ENCODE results near the gene SLC35F3.

SLC35F3 gene

GRCh38 chr1:234240680-234241079 is 336.2 kb downstream of the SLC35F3 start:
- no peak for TF ChIP-seq SIN3A (IDR thresholded peaks at IDR 0.05; ENCODE audit: borderline replicate concordance, insufficient read depth, low read length)
- no peak for TF ChIP-seq POLR2AphosphoS5 (IDR thresholded peaks at IDR 0.05; ENCODE audit: low read depth, low read length)
- TF ChIP-seq FOXP2 (optimal IDR thresholded peaks at IDR 0.05; ENCODE audit: borderline replicate concordance, extremely low read depth, extremely low read length, insufficient read depth) = no peak
- no peak for TF ChIP-seq TAF1 (IDR thresholded peaks at IDR 0.05; ENCODE audit: borderline replicate concordance, insufficient read depth, low read length)
- TF ChIP-seq REST (IDR thresholded peaks at IDR 0.05; ENCODE audit: insufficient read depth in 1 of 2, low read depth in 2 of 2, low read length in 2 of 2) = no peak

DNA sequence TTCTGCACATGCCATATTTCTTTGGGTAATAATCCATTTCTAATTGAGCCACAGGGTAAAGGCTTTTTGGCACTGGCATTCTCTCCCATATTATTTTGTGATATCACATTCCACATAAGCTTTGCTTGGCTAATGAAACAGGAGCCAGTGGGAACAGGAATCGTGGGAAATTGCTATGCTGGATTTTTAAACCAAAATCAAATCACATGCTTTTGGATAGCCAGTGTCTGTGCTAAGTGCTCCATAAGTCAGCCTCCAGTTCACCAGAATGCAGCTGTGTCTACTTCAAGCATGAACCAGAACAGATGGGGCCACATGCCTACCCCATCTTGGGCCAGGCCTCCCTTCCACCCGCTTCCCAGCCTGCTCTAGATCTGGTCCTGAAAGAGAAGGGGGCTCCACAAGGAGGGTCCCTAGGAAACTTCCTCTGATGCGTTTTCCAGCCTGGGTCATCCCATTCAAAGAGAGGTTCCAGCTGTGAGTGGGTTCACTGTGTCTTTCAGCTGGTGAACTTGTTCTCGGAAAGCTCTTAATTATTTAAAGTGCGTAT is 337.5 kb downstream of the SLC35F3 start:
- no peak for TF ChIP-seq REST (IDR thresholded peaks at IDR 0.05; ENCODE audit: insufficient read depth in 1 of 2, low read depth in 2 of 2, low read length in 2 of 2)
- no peak for TF ChIP-seq SIN3A (IDR thresholded peaks at IDR 0.05; ENCODE audit: borderline replicate concordance, insufficient read depth, low read length)
- no peak for TF ChIP-seq TAF1 (IDR thresholded peaks at IDR 0.05; ENCODE audit: borderline replicate concordance, insufficient read depth, low read length)
- TF ChIP-seq FOXP2 (optimal IDR thresholded peaks at IDR 0.05; ENCODE audit: borderline replicate concordance, extremely low read depth, extremely low read length, insufficient read depth) = no peak
- no peak for TF ChIP-seq POLR2AphosphoS5 (IDR thresholded peaks at IDR 0.05; ENCODE audit: low read depth, low read length)

- TF ChIP-seq REST (IDR thresholded peaks at IDR 0.05; ENCODE audit: insufficient read depth in 1 of 2, low read depth in 2 of 2, low read length in 2 of 2) (no peak), TAF1 (IDR thresholded peaks at IDR 0.05; ENCODE audit: borderline replicate concordance, insufficient read depth, low read length) (no peak), SIN3A (IDR thresholded peaks at IDR 0.05; ENCODE audit: borderline replicate concordance, insufficient read depth, low read length) (no peak), FOXP2 (optimal IDR thresholded peaks at IDR 0.05; ENCODE audit: borderline replicate concordance, extremely low read depth, extremely low read length, insufficient read depth) (no peak), POLR2AphosphoS5 (IDR thresholded peaks at IDR 0.05; ENCODE audit: low read depth, low read length) (no peak)
Observed at GRCh38 chr1:234243521-234244260, 339.2 kb downstream of the SLC35F3 start.

DNA sequence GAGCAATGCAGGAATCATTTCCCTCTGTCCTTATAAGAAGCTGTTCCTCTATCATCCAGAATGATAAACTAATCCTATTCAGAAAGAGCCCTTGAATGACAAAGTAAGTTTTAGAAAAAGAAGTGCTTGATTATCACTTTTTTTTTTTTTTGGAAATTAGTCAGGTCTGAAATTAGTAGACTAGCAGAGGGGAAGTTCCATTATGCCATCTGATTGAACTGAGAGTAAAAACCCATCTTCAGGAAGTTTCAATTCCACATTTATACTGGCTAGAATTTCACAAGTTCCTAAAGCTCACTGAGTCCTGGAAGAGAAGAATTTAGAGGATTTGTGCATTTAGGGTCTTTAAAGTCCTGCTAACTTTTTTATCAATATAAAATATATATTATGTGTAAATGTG is 340.0 kb downstream of the SLC35F3 start:
- no peak for TF ChIP-seq POLR2AphosphoS5 (IDR thresholded peaks at IDR 0.05; ENCODE audit: low read depth, low read length)
- TF ChIP-seq TAF1 (IDR thresholded peaks at IDR 0.05; ENCODE audit: borderline replicate concordance, insufficient read depth, low read length) = no peak
- no peak for TF ChIP-seq FOXP2 (optimal IDR thresholded peaks at IDR 0.05; ENCODE audit: borderline replicate concordance, extremely low read depth, extremely low read length, insufficient read depth)

DNA sequence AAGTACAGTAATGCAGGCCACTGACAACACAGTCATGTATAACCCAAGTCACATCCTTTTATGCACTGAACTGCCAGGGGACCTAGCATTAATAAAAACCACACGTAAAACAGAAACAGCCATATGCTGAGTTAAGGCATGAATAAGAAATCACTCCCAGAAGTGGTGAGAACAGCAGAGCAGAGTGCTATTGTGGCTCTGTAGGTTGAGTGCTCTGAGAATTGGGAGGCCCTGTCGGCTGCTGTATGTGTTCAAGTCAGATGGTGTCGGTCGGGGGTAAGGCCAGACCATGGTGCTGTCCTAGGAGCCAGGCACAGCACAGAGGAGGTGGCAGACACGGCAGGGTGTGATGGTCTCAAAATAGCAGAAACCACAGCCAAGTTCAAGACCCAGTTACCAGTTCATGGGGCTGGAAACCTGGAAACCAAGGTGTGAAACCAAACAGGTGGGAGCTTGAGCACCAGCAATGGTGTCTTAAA is 342.2 kb downstream of the SLC35F3 start:
- TF ChIP-seq SIN3A (IDR thresholded peaks at IDR 0.05; ENCODE audit: borderline replicate concordance, insufficient read depth, low read length) (no peak), FOXP2 (optimal IDR thresholded peaks at IDR 0.05; ENCODE audit: borderline replicate concordance, extremely low read depth, extremely low read length, insufficient read depth) (no peak), TAF1 (IDR thresholded peaks at IDR 0.05; ENCODE audit: borderline replicate concordance, insufficient read depth, low read length) (no peak), REST (IDR thresholded peaks at IDR 0.05; ENCODE audit: insufficient read depth in 1 of 2, low read depth in 2 of 2, low read length in 2 of 2) (no peak), POLR2AphosphoS5 (IDR thresholded peaks at IDR 0.05; ENCODE audit: low read depth, low read length) (no peak)

Data from PFSK-1 (cell line).